Globus pallidus (tissue), 1 donor: ENCODE data around the gene WASF2.
"Not testable (repeated sequence)": the region's sequence is repeated elsewhere in the genome, so short reads cannot be mapped to it uniquely, and the experiment has no call there.

Experiments used
- DNase-seq: peaks from one replicate; pipeline ENCODE4 v3.0.0-alpha.2; 2015; ENCODE audit warnings: low spot score

Gene WASF2

DNA sequence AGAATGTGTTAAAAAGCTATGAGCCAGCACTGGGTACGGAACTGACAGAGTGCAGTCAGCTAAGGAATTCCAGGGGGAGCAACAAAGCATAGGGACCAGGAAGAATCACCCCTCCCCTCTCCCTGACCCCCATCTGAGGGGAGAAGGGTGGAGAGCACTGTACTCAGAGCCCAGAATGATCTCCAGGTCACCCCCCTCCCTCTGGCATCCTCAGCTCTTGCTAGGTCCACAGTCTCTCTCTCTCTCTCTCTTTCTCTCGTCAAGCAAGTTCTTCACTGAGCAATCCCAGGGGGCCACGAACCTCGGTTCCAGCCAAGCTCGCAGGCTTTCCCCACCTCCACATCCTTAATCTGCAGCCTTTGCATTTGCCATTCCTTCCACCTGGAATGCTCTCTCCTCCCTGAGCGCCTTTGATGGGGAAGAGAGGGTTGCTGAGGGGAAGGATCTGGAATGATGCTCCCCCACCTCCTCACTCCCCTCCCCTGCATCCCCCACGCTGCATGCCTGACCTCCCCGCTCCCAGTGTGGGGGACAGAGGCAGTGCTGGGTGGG is 6.7 kb upstream of the WASF2 start:
- no peak for DNase-seq

DNA sequence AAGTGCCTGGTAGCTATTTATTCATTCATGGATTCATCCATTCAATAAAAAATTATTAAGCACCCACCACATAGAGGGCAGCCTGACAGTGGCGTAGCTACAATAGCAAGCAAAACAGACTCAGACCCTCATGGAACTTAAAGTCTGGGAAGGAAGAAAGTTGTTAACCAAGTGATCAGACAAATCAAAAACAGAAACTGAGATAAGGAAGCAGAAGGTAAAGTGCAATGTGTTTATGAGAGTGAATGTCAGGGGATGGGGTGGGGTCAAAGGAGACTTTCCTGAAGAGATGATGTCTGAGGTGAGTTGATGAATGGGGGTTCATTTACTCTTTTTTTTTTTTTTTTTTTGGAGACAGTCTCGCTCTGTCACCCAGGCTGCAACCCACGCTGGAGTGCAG is 2.8 kb upstream of the WASF2 start:
- no peak for DNase-seq

GRCh38 chr1:27491748-27492700 is 2.1 kb upstream of the WASF2 start:
- peak; percentile 77 for DNase-seq

DNA sequence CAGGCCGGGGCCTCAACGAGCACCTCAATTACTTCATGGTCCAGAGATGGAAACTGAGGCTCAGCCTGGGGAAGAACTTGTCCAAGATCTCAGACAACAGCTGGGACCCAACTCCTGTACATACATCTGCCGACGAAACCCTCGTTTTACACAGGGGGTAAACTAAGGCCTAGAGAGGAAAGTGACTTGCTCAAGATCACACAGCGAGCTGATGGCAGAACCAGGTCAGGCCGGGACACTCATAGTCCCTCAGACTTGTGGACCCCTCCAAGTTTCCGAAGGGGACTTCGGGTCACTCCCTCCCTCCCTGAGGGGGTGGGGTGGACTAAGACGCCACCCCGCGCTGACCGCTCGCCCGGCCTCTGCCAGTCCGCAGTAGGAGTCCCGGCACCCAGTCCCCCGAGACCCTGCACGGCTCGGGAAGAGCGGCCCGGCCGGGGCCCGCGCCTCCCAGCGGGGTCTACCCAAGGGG is 430 bp downstream of the WASF2 start:
- DNase-seq: peak; percentile 50

GRCh38 chr1:27487966-27488884 is 1.7 kb downstream of the WASF2 start:
- DNase-seq: peak; percentile 43

- DNase-seq: no peak
These were observed 4.6 kb downstream of the WASF2 start for GRCh38 chr1:27485363-27485762.

DNA sequence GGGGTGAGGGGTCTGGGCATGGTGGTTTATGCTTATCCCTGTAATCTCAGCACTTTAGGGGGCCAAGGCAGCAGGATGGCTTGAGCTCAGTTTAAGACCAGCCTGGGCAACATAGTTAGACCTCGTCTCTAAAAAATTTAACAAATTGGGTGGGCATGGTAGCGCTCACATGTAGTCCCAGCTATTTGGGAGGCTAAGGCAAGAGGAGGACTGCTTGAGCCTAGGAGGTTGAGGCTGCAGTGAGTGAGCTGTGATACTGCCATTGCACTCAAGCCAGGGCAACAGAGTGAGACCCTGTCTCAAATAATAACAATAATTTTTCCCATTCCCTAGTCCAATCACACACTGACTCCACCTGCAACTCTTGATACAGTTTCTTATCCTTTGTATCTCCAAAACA is 6.3 kb downstream of the WASF2 start:
- no peak for DNase-seq

DNA sequence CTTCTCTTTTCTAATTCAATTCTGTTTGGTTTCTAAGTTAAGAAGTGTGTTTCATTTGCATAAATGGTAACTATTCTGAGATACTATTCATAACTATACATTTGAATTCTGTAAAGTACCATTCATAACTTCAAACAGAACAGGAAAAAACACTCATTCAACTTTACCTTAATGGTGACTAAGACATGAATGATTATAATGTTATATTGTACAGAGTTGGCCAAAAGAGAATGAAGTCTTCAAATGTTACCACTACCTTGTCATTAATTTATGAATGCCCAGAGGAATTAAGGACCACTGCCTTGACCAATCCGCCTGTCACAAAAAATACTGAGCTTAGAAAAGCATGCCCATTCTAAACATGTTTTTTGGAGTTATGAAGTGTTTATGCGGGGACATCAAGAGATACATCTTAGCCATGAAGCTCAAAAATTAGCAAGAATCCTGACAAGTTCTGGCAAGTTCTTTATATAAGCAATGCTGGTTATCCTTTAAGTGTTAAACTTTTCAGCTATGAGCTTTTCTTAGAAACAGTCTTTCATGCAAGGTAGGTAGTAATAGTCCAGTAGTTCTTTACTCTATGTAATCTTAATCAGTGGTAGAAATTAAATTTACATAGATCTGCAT is 7.9 kb downstream of the WASF2 start:
- DNase-seq: no peak

GRCh38 chr1:27478098-27478497 is 11.9 kb downstream of the WASF2 start:
- DNase-seq: no peak

GRCh38 chr1:27476237-27476636 is 13.7 kb downstream of the WASF2 start:
- no peak for DNase-seq

- no peak for DNase-seq
These were observed 14.2 kb downstream of the WASF2 start for GRCh38 chr1:27475720-27476119.

- no peak for DNase-seq
These were observed 16.2 kb downstream of the WASF2 start for GRCh38 chr1:27473755-27474154.

GRCh38 chr1:27472098-27472497 is 17.9 kb downstream of the WASF2 start:
- DNase-seq: not testable (repeated sequence)

- DNase-seq: no peak
These were observed 18.5 kb downstream of the WASF2 start for GRCh38 chr1:27471477-27471876.

DNA sequence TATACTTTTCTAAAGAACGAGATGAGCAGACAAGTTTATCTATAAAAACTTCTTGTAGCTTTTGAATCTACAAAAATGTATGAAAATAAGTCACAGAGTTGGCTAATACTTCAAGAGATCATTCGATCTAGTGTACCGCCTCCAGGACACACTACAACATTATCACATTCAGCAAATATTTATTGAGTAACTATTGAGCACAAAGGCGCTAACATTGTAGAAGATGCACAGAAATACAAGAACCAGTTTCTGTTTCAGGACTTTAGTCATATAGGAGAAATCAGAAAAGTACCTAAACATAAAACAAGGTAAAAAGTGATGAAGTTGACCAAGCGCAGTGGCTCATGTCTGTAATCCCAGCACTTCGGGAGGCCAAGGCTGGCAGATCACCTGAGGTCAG is 20.6 kb downstream of the WASF2 start:
- DNase-seq: no peak

- DNase-seq: not testable (repeated sequence)
These were observed 21.6 kb downstream of the WASF2 start for GRCh38 chr1:27468378-27468777.

DNA sequence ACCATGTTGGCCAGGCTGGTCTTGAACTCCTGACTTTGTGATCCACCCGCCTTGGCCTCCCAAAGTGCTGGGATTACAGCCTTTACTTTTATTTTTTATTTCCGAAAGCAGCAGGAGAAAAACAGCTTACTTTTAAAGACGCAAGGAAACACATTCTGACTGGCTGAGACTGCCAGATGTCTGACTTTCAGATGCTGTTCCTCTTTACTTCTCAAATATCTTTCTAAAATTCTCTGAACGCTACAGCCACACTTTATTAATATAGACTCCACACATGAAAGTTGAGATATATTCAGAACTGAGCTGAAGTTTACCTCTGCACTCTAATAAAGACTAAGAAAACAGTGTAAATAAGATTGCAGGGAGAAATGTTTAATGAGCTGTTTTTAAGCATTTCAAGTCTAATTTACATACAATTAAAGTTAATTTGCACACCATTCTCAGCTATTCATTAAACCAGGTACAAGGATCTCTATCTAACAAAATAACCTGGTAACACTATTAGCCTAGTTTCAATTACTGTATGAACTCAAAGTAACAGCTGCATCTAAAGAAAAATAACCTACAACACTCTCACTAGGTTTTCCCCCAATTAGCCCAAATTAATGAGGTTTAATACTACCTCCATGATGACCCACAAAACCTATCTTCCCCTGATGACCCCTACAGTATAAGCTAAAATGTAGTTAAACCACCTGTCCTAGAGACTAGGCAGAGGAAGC is 24.9 kb downstream of the WASF2 start:
- no peak for DNase-seq

- not testable (repeated sequence) for DNase-seq
These were observed 26.1 kb downstream of the WASF2 start for GRCh38 chr1:27463916-27464315.

- not testable (repeated sequence) for DNase-seq
These were observed 31.4 kb downstream of the WASF2 start for GRCh38 chr1:27458521-27458920.

- DNase-seq: no peak
These were observed 34.7 kb downstream of the WASF2 start for GRCh38 chr1:27455139-27455811.

DNA sequence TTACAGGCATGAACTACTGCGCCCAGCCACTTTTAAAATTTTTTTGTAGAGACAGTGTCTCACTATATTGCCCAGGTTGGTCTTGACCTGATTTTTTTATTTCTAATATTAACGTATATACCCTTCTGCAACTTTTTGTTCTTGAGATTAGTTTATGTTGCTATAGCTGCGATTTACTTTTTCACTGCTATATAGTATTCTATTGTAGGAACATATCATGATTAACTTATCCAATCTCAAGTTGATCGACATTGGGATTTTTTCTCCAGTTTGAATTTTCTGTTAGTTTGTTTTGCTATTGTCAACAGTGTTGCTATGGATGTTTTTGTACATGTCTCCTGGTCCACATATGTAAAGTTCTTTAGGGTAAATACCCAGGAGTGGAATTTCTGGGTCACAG is 35.4 kb downstream of the WASF2 start:
- no peak for DNase-seq
